GM10266 (cell line): ENCODE results near the gene CST7.

ENCODE experiments used
- DNase-seq: peaks from one replicate; pipeline ENCODE4 v3.0.0; 2012; ENCODE audit errors: extremely low spot score
- TF ChIP-seq, protein P1 (sequence below): IDR thresholded peaks from 2 replicates; pipeline ENCODE4 v1.5.1; 2012; ENCODE audit warnings: mild to moderate bottlenecking, low read depth; ENCODE audit not compliant: control insufficient read depth, insufficient read depth; ENCODE audit errors: missing control alignments

CST7 gene

GRCh38 chr20:24970030-24970553, 21.0 kb downstream of the CST7 start:
- TF ChIP-seq, protein P1, sequence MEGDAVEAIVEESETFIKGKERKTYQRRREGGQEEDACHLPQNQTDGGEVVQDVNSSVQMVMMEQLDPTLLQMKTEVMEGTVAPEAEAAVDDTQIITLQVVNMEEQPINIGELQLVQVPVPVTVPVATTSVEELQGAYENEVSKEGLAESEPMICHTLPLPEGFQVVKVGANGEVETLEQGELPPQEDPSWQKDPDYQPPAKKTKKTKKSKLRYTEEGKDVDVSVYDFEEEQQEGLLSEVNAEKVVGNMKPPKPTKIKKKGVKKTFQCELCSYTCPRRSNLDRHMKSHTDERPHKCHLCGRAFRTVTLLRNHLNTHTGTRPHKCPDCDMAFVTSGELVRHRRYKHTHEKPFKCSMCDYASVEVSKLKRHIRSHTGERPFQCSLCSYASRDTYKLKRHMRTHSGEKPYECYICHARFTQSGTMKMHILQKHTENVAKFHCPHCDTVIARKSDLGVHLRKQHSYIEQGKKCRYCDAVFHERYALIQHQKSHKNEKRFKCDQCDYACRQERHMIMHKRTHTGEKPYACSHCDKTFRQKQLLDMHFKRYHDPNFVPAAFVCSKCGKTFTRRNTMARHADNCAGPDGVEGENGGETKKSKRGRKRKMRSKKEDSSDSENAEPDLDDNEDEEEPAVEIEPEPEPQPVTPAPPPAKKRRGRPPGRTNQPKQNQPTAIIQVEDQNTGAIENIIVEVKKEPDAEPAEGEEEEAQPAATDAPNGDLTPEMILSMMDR, result no peak
- no peak for DNase-seq

DNA sequence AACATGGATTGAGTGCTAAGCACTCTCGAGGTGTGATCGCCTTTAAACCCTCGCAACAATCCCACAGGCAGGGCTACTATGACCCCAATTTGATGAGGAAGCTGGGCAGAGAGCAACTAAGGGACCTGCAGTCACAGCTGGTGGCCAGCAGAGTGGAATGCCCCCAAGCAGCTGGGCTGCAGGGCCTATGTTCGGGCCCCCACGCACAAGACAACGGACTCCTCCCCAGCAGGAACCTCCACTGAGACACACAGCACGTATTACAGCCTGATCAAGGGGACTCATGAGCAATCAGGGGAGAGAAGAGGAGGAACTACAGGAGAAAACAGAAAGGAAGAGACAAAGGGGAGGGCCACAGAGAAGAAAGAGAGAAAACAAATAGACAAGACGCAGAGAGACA, 21.7 kb downstream of the CST7 start:
- TF ChIP-seq, protein P1, result no peak
- DNase-seq, result no peak

GRCh38 chr20:24971376-24972101, 22.5 kb downstream of the CST7 start:
- DNase-seq, result no peak
- TF ChIP-seq, protein P1, result no peak

- DNase-seq, result no peak
- TF ChIP-seq, protein P1, result no peak
Measured at GRCh38 chr20:24972341-24972740, 23.3 kb downstream of the CST7 start.

- TF ChIP-seq, protein P1, result no peak
Measured at GRCh38 chr20:24977336-24977735, 28.3 kb downstream of the CST7 start.

DNA sequence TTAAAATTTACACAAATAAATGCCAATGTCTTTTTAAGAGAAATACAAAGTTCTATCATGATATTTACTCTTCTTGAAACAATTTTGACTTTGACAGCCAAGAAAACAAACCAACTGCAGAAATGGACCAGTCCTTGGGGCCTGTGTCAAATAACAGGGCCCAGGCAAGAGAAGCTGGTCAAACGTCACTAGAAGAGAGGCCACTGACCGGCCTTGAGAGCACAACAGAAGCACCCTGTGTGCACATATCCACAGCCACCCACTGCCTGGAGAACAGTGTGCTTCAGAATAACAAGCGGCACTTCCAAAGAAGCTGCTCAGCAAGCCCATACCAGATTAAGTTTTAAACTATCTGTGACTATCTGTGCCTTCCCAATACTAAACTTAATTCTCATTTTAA, 28.7 kb downstream of the CST7 start:
- TF ChIP-seq, protein P1, result no peak
- DNase-seq, result no peak

More at GRCh38 chr20:24977336-24977735, 28.3 kb downstream of the CST7 start:
- no peak for DNase-seq

DNA sequence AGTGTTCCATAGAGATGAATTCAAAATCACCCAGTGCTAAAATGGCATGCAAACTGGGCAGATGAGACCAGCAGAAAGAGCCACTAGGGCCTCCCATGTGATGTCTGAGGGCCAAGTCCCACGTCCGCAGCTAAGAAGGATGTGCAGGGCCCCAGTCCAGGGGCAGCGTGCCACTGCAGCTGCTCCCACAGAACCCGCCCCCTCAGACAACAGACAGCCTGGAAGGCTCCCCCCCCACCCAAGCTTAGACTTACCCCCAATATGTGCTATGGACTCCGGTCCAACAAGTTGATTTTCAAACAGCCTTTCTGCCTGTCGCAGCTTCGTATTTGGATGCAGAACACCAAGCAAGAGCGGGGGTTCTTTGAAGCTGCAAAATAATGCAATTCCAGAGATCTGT, 29.4 kb downstream of the CST7 start:
- DNase-seq, result no peak
- TF ChIP-seq, protein P1, result no peak
